ENCODE data around the gene TECTA. TPM values are rescaled to one million over a fixed set of nuclear protein-coding genes. Genes with fewer than 3 reads are reported as not detected.

The TECTA gene, protein sequence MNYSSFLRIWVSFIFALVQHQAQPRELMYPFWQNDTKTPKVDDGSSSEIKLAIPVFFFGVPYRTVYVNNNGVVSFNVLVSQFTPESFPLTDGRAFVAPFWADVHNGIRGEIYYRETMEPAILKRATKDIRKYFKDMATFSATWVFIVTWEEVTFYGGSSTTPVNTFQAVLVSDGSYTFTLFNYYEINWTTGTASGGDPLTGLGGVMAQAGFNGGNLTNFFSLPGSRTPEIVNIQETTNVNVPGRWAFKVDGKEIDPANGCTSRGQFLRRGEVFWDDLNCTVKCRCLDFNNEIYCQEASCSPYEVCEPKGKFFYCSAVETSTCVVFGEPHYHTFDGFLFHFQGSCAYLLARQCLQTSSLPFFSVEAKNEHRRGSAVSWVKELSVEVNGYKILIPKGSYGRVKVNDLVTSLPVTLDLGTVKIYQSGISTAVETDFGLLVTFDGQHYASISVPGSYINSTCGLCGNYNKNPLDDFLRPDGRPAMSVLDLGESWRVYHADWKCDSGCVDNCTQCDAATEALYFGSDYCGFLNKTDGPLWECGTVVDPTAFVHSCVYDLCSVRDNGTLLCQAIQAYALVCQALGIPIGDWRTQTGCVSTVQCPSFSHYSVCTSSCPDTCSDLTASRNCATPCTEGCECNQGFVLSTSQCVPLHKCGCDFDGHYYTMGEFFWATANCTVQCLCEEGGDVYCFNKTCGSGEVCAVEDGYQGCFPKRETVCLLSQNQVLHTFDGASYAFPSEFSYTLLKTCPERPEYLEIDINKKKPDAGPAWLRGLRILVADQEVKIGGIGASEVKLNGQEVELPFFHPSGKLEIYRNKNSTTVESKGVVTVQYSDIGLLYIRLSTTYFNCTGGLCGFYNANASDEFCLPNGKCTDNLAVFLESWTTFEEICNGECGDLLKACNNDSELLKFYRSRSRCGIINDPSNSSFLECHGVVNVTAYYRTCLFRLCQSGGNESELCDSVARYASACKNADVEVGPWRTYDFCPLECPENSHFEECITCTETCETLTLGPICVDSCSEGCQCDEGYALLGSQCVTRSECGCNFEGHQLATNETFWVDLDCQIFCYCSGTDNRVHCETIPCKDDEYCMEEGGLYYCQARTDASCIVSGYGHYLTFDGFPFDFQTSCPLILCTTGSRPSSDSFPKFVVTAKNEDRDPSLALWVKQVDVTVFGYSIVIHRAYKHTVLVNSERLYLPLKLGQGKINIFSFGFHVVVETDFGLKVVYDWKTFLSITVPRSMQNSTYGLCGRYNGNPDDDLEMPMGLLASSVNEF (N-terminal part only)
- total RNA-seq (2014; rRNA removed; shearing (Covaris generic)) = 0.76 and 1.1 TPM in 2 replicates

DNA sequence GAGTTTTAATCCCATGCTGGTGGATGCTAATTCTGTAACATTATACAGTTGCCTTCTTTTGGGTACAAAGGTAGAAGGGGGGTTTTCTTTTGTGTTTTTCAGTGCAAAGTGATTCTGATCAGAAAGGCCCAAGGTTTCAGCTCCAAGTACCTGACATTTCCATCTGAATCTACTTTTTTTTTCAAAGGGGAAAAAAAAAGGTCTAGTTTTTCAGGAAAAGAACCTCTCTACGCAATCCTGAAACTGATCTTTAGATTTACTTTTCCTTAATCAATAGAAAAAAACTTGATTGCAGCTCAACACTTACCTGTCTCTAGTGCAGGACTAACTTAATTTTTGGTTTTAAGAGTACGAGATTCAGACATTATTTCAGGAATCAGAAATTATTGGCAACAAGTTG lies at the start of gene TECTA:
TSS of gene TECTA (plus strand) at position 301 of the 400 bp plus-strand sequence. CDS start 1,423 bp downstream, outside the sequence.
- H3K27ac ChIP-seq = no peak within 1 kb of the TSS

DNA sequence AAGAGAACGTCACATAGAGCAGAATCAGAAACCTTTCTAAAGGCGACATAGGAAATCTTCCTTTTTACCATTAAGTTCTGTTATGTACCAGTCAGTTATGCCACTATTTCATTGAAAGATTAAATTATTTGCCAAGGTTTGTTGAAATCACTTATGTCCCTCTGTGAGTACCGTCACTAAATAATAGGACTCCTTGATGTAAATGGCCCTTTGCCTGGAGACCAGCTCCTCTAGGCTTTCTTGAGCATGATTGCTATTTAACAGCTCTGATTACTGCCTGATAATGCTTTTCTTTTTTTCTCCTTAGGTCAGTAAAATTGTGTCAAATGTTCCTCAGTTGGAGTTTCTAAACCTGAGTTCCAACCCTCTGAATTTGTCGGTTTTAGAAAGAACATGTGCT lies 47.8 kb upstream of the TECTA start:
- DNase-seq = no peak
- no peak overlapping the region for H3K27ac ChIP-seq
- no peak overlapping the region for H3K4me3 ChIP-seq
- H3K4me1 ChIP-seq = no peaks in the 10 kb centered on the region
- H3K9me3 ChIP-seq (replicated peaks) = no peaks in the 10 kb centered on the region
- H3K27me3 ChIP-seq = no peaks in the 10 kb centered on the region
- peaks cover 18% of the 10 kb centered on the region for H3K36me3 ChIP-seq

More for the DNA sequence above, at the start of gene TECTA:
- no peak for DNase-seq
- no peaks in the 10 kb centered on the region for H3K9me3 ChIP-seq (replicated peaks)
- no peaks in the 10 kb centered on the region for H3K27me3 ChIP-seq
- H3K4me3 ChIP-seq = no peak within 1 kb of the TSS
- no peaks in the 10 kb centered on the region for H3K4me1 ChIP-seq
- H3K36me3 ChIP-seq = no peaks in the 10 kb centered on the region

DNA sequence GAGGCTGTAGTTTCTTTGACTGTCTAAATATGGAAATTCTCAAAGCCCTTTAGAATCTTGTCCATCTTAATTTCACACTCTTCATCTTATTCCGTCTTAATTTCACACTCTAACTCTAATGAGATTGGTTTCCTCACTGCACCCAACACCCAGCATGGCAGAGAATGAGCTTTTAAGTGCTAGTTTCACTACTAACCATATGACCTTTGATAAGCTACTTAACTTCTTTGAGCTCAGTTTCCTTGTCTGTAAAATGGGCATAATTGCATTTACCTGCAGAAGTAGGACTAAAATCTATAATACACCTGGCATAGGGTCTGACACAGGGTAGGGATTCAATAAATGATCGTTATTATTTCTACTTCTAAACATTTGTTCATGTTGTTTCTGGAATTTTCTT lies 46.8 kb upstream of the TECTA start:
- Histone ChIP-seq H3K36me3 (peaks cover 18% of the 10 kb centered on the region), H3K9me3 (replicated peaks) (no peaks in the 10 kb centered on the region), H3K4me3 (no peak overlapping the region), H3K4me1 (no peaks in the 10 kb centered on the region), H3K27ac (no peak overlapping the region), H3K27me3 (no peaks in the 10 kb centered on the region)
- no peak for DNase-seq

DNA sequence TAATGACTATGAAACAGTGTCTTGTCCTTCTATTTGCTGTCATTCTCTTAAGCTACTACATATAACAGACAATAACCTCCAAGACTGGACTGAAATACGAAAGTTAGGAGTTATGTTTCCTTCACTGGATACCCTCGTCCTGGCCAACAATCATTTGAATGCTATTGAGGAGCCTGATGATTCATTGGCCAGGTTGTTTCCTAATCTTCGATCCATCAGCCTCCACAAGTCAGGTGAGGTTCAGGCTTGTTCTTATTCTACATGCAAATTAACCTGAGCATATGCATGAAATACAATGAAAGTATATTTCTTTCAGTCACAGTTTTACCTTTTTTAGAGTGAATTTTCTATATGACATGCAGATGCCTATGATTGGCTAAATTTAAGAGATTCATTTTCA lies 46.0 kb upstream of the TECTA start:
- Histone ChIP-seq H3K27ac (no peak overlapping the region), H3K27me3 (no peaks in the 10 kb centered on the region), H3K36me3 (peaks cover 18% of the 10 kb centered on the region), H3K4me1 (no peaks in the 10 kb centered on the region), H3K4me3 (no peak overlapping the region), H3K9me3 (replicated peaks) (no peaks in the 10 kb centered on the region)
- no peak for DNase-seq

DNA sequence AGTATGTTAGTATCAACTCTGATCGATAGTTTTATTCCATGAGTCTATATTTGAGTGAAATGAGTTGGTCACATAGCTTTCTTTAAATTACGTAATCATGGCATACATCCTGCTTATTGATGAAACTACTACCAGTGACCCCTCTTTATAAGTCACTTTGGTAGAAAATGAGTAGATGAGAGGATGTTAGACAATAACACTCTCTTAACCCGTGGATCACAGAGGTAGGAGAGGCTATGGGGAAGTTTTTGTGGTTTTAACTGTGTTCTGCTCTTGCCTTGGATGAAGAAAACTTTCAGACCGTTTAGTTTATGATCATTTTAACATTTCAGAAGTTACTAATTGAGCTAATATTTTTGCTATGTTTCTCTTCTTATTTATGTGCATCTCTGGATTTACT lies 43.1 kb upstream of the TECTA start:
- Histone ChIP-seq H3K27me3 (no peaks in the 10 kb centered on the region), H3K4me3 (no peak overlapping the region), H3K27ac (no peak overlapping the region), H3K36me3 (peaks cover 23% of the 10 kb centered on the region), H3K9me3 (replicated peaks) (no peaks in the 10 kb centered on the region), H3K4me1 (no peaks in the 10 kb centered on the region)
- DNase-seq = no peak

DNA sequence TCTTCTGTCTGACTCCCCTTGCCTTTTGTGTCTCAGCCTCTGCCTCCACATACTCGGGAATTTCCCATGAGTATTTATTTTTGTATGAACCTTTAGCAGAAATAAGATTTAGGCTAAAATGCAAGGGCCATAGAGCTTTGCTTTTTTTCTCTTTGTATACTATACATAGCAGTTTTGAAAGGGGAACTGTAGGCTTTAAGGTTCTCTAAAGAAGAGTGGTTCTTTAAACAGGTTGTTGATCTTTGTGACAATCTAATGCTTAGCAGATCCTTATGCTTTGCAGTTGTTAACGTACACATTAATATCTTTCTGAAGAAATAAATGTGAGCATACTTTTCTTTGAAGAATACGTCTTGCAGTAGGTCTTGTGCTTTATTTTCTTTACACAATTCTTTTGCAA lies 42.1 kb upstream of the TECTA start:
- no peak for DNase-seq
- Histone ChIP-seq H3K27ac (no peak overlapping the region), H3K9me3 (replicated peaks) (no peaks in the 10 kb centered on the region), H3K4me1 (no peaks in the 10 kb centered on the region), H3K4me3 (no peak overlapping the region), H3K27me3 (no peaks in the 10 kb centered on the region), H3K36me3 (peaks cover 25% of the 10 kb centered on the region)

DNA sequence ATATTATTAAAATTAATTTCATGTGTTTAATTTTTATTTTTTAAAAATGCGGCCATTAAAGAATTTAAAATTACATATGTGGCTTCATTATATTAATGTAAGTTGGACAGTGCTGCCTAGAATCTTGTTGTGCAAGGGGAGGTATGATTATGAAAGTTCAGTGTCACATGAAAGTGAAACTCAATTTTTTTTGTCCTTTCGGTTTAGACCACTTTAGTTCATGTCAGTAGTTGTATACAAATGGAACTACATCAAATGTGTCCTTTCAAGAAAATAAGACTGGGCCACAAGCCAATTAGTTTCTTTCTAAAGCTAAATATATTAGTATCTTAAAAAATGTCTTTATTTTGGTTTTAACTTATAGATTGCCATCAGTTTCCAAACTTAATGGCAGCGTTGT lies 41.4 kb upstream of the TECTA start:
- no peak for DNase-seq
- Histone ChIP-seq H3K4me1 (no peaks in the 10 kb centered on the region), H3K9me3 (replicated peaks) (no peaks in the 10 kb centered on the region), H3K27me3 (no peaks in the 10 kb centered on the region), H3K4me3 (no peak overlapping the region), H3K36me3 (peaks cover 19% of the 10 kb centered on the region), H3K27ac (no peak overlapping the region)

DNA sequence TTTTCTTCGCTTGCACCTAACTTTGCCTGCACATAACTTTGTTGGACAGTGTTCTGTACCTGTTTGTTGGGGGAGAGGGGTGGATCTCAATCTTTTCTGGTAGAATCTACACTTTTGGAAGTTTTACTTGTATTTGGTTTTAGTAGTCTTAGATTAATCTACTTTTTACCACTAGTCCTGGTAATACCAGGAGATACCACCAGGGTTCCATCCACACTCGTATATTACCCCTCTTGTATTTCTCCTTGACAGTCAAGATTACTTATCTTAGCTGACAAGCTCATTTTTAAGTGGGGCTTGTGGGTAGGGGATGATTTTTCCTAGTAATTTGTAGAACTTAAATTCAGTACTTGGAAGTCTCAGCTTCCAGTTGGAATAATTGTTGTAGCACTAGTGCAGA lies 37.3 kb upstream of the TECTA start:
- DNase-seq = peak in 1 of 2 experiments; percentile 2
- Histone ChIP-seq H3K4me1 (peaks cover 9% of the 10 kb centered on the region; the same call in 1 of the 2 replicates), H3K27ac (no peak overlapping the region), H3K4me3 (no peak overlapping the region), H3K9me3 (replicated peaks) (no peaks in the 10 kb centered on the region), H3K36me3 (peaks cover 11% of the 10 kb centered on the region; the same call in 1 of the 2 replicates), H3K27me3 (no peaks in the 10 kb centered on the region)

DNA sequence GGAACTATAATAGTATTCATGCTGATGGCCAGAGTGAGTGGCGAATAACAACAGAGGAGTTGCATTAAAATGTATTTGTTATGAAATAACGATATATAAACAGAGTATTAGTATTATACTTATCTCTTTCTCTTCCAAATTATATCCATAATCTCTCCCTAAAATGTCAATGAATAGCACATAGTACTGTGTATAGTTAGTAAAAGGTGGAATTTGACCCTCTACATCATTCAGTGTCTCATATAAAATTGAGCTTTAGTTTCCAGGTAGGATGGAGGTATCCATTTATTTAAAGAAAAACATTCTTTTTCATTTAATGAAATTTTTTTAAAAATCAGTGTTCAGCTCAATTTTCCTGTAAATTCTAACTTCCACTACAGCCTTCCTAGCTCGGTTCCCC lies 34.4 kb upstream of the TECTA start:
- Histone ChIP-seq H3K9me3 (replicated peaks) (no peaks in the 10 kb centered on the region), H3K27ac (no peak overlapping the region), H3K27me3 (no peaks in the 10 kb centered on the region), H3K4me1 (peaks cover 9% of the 10 kb centered on the region; the same call in 1 of the 2 replicates), H3K4me3 (no peak overlapping the region), H3K36me3 (peaks cover 5% of the 10 kb centered on the region; the same call in 1 of the 2 replicates)
- no peak for DNase-seq

DNA sequence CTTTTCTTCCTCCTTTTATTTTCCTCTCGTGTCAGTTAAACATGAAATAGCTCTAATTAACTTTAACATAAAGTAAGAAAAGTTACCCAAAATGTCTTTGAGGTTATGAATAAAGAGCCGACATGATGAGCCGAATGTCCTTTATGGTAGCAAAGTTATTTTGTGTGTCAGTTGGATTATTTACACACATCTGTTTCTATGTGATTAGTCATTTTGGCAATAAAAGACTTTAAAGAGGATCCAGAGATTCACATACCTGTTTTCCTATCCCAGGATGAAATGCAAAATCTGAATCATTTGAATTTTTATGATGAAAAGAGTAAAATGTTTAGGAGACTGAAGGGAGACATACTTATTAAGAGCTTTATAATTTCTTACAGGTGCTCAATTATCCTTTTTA lies 34.0 kb upstream of the TECTA start:
- Histone ChIP-seq H3K36me3 (peaks cover 4% of the 10 kb centered on the region; the same call in 1 of the 2 replicates), H3K4me3 (no peak overlapping the region), H3K9me3 (replicated peaks) (no peaks in the 10 kb centered on the region), H3K27me3 (no peaks in the 10 kb centered on the region), H3K27ac (no peak overlapping the region), H3K4me1 (peaks cover 9% of the 10 kb centered on the region; the same call in 1 of the 2 replicates)
- peak in 1 of 2 experiments; percentile 1 for DNase-seq

DNA sequence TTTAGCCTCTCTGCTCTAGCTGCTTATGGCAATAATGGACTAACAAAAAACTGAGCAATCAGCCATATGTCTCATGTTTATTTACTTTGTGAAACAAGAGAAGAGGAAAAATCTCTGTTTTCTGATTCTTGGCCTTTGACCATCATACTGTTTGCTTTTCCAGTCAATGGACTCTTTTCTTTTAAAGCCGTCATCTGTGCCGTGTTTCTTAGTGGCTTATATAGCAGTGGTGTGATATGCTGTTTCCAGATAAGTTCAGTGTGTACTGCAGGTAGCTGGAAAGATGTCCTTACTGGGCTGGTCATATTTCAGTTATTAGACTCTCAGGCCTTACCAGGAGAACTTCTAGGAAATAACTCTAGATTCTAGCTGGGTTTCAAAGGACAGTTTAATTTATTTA lies 33.6 kb upstream of the TECTA start:
- Histone ChIP-seq H3K4me1 (peaks cover 9% of the 10 kb centered on the region; the same call in 1 of the 2 replicates), H3K9me3 (replicated peaks) (no peaks in the 10 kb centered on the region), H3K36me3 (peaks cover 4% of the 10 kb centered on the region; the same call in 1 of the 2 replicates), H3K27me3 (no peaks in the 10 kb centered on the region), H3K27ac (peak overlapping the region; percentile 27; the same call in 1 of the 2 replicates), H3K4me3 (no peak overlapping the region)
- peak; percentile 4 to 62 for DNase-seq

DNA sequence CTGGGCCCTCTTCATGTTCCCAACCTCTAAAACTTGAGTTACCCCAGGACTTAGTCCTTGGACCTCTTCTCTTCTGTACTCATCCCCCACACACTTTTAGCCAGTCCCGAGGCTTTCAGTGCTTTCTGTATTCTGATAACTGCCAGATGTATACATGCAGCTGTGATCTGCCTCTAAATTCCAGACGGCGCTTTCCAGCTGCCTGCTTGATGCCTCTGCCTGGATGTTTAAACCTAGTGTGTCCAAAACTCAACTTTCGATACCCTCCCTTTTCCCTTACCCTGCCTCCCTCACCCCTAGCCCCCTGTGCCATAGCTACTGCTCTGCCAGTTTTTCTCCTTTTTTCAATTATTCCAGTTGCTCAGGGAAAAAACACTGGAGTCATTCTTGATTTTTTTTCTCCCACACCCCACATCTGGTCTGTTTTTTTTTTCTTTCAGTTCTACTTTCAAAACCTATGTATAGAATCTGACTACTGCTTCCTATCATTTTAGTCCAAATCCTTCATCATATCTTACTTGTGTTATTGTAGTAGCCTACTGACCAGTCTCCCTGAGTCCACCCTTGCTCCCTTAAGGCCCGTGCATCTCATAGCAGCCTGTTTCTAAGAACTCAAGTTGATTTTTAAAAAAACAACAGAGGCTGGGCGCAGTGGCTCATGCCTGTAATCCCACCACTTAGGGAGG lies 32.9 kb upstream of the TECTA start:
- H3K9me3 ChIP-seq (replicated peaks) = no peaks in the 10 kb centered on the region
- H3K4me3 ChIP-seq = no peak overlapping the region
- H3K4me1 ChIP-seq = peaks cover 9% of the 10 kb centered on the region; the same call in 1 of the 2 replicates
- H3K36me3 ChIP-seq = peaks cover 4% of the 10 kb centered on the region
- no peaks in the 10 kb centered on the region for H3K27me3 ChIP-seq
- H3K27ac ChIP-seq = peak overlapping the region; percentile 27; the same call in 1 of the 2 replicates
- peak; percentile 6 to 36 for DNase-seq

DNA sequence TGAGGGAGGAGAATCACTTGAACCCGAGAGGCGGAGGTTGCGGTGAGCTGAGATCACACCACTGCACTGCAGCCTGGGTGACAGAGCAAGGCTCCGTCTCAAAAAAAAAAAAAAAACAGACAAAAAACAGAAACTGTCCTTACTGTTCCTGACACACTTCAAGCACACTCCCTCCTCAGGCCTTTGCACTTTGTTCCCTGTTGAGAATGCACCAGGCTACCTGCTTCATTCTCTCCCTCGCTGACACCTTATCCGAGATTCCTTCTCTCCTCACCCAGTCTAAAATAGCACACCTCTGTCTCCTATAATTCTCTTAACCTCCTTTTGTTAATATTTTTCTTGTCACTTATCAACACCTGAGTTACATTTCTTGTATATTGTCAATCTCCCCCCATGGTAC lies 32.3 kb upstream of the TECTA start:
- no peak overlapping the region for H3K27ac ChIP-seq
- H3K9me3 ChIP-seq (replicated peaks) = no peaks in the 10 kb centered on the region
- peaks cover 9% of the 10 kb centered on the region; the same call in 1 of the 2 replicates for H3K4me1 ChIP-seq
- H3K27me3 ChIP-seq = no peaks in the 10 kb centered on the region
- DNase-seq = no peak
- no peaks in the 10 kb centered on the region; the same call in none of the 2 replicates for H3K36me3 ChIP-seq
- no peak overlapping the region for H3K4me3 ChIP-seq

All from SJCRH30 (cell line).